Skin epidermis (tissue), 12 donors: Measurements from ENCODE around the gene RGL1.
A peak's percentile ranks its signal among the peaks of the same experiment; 100 is the strongest.

Source experiments
- H3K27ac ChIP-seq, 21 experiments: fragments of 200-600 bp; sonication (generic) in 11 of 21; one replicate each; pipeline ENCODE4 v1.5.0; 2020; ENCODE audit warnings: mild to moderate bottlenecking in 3 of 21, inconsistent platforms in 2 of 21, moderate library complexity in 2 of 21
- H3K4me3 ChIP-seq, 7 experiments: fragments of 200-600 bp; sonication (generic) in 2 of 7; one replicate each; pipeline ENCODE4 v1.5.0; 2020; ENCODE audit warnings: inconsistent platforms in 2 of 7, mild to moderate bottlenecking in 2 of 7, moderate library complexity in 1 of 7

RGL1 gene

DNA sequence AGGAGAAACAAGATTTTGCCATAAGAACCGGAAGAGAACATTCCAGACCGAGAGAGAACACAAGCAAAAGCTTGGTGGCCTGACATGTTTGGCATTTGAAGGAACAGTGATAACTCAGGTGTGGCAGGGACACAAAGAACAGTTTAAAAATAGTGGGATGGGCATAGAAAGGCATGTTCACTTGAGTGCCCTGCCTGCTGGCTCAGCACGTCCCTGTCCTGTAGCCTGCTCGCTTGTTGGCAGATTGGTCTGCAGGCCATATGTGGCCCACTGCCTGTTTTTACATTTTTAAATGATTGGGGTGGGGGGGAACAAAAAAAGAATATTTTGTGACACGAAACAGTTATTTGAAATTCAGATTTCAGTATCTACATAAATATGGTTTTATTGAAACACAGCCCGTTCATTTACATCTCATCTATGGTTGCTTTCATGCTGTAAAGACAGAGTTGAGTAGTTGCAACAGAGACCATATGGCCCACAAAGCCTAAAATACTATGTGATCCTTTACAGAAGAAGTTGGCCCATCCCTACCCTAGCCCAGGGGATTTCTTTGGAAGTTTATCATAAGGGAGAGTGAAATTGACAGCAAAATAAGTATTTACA lies 100.7 kb downstream of the RGL1 start:
- Histone ChIP-seq H3K4me3 (no peak overlapping the region), H3K27ac (no peak overlapping the region)

DNA sequence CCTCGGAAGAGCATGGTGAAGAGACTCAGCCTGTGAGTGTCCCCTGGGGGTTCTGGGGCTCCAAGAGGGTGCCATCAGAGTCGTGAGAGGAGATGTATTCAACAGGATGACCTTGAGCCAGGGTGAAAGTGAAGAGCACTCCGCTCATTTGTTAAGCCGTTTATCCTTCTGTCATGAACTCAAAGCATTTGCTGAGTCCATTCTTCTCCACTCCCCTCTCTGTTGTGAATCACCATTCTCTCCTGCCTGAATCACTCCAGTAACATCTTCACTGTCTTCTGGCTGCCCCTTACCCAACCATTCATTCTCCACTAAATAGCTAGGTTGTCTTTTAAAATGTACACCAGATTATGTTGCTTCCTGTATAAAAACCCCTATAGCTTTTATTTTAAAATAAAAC lies 102.2 kb downstream of the RGL1 start:
- Histone ChIP-seq H3K27ac (no peak overlapping the region), H3K4me3 (no peak overlapping the region)

DNA sequence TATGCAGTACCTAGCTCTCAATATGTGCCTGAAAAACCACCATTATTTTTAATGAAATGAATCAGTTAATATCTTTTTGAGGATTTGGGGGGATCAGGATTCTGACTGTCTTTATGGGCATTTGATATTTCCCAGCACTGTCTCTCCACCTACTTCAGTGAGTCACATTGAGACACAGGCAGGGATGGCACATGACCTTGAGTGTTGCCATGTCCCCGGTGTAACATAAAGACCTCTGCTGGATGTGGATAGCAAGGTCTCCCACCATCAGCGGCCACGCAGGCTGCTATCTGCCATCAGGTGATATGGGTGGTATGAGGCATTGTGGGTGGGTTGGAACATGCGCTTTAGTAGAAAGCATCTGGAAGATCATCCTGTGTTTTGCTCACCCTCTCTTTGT lies 103.2 kb downstream of the RGL1 start:
- Histone ChIP-seq H3K27ac (no peak overlapping the region), H3K4me3 (no peak overlapping the region)

DNA sequence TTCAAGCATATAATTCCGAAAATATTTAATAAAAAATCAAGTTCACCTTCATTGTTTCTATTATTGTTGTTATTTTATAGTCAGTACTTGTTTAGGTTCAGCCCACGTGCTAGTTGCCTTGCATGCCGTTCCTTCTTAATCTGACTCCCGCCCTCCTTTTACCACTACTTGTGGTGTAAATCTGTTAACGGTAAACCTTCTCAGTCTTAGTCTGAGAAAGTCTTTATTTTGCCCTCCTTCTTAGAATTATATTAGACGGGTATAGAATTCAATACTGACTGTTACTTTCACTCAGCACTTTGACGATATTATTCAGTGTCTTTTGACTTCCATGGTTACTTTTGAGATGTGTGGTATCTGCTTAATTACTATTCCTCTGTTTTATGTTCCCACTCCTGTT lies 104.8 kb downstream of the RGL1 start:
- no peak overlapping the region for H3K4me3 ChIP-seq
- peak overlapping the region in 1 of 21 experiments; percentile 56 for H3K27ac ChIP-seq

DNA sequence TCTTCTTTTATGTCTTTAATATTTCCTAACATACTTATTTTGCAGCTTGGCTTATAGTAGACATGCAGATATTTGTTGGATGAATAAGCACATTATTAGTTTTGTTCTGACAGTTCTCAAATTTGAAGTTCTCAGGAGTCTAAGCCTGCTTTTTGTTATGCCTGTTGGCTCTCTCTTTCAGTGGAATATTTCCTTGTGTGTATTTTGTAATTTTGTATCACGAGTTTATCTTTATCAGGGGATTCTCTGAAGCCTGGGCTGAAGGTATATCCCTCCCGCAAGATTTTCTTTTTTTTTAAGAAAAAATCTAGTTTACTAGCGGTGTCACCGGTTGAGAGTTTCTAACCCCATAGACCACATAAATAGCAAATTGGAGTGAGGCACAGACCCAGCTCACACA lies 105.9 kb downstream of the RGL1 start:
- Histone ChIP-seq H3K27ac (peak overlapping the region in 6 of 21 experiments; percentile 6 to 56 (median 34)), H3K4me3 (no peak overlapping the region)

DNA sequence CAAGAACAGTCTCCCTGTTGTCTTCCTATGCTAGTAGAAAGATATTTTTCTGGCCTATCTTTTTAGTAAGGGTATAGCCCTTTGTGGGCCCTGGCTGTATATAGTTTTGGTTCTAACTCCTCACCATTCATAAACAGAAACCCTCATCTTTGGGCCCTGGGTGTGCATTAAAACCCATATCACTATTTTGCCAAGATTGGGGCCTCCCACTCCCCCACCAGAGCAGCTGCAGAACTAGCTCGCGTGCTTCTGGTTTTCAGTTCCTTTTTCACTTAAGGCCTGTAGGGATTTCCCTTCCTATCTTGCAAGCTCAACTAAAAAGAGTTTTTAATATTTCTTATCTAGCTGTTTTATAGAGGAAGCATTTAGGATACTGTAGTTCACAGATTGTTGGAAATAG lies 106.4 kb downstream of the RGL1 start:
- H3K4me3 ChIP-seq, result no peak overlapping the region
- H3K27ac ChIP-seq, result peak overlapping the region in 6 of 21 experiments; percentile 6 to 56 (median 34)

DNA sequence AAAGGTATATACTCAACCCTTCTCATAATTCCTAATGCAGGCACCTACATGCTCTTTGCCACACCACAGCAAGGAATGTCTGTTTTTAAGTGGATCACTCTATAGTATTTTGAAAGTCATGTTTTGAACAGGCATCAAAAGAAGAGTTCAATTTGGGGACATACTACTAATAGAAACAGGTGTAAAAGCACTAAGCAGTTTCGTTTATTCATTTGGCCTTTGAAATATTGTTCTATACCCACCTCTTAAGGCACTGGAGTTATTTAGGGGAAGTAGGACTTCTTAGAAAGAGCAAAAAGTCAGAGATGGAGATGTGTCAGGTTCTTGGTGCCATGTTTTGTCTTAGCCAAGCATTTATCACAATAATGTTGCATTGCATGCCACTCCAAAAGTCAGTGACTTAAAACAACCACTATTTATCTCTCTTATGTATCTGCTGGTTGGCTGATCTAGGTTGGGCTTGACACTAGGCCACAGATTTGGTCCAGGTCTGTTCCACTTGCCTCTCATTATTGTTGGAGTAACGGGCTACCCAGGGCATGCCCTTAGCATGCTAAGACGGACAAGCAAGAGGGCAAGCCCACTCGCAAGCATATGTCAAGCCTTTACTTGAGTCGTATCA lies 107.5 kb downstream of the RGL1 start:
- Histone ChIP-seq H3K27ac (peak overlapping the region in 2 of 21 experiments; percentile 25 to 56), H3K4me3 (no peak overlapping the region)

DNA sequence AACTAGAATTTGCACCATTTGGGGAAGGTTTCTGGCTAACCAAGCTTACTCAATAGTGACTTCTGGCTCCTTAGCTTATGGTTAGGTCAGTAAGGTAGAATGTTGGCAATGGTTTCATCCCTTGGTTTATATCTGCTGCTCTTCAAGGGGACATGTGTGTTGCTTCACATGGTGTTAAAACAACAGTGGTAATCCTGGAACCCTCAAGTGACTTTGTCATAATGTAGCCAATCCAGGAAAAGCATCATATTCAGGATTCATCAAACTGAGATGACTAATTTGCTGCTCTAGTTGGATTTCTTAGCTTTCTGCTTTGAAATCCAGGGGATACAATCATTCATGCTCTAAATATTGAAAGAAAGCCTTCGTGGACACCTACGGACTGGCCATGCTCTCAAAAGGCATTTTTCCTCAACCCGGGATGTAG lies 108.7 kb downstream of the RGL1 start:
- Histone ChIP-seq H3K27ac (no peak overlapping the region), H3K4me3 (no peak overlapping the region)

DNA sequence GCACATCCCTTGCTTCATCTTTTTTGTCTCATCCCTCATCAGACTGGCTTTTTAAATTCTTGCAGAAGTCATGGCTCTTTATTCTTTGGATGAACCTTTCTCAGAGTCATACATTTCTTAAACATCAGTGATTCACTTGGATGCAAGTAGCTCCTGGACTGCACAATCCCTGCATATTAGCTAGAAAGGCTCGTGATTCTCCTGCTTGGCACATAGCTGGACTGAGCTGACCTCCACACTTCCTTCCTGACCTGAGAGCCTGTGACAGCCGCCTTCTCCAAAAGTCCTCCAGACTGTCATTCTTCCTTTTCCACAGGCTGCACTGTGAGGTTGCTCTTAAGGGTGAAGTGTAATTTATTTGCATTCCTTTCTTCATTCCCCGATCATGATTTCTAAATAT lies 109.4 kb downstream of the RGL1 start:
- no peak overlapping the region for H3K27ac ChIP-seq
- H3K4me3 ChIP-seq, result no peak overlapping the region

DNA sequence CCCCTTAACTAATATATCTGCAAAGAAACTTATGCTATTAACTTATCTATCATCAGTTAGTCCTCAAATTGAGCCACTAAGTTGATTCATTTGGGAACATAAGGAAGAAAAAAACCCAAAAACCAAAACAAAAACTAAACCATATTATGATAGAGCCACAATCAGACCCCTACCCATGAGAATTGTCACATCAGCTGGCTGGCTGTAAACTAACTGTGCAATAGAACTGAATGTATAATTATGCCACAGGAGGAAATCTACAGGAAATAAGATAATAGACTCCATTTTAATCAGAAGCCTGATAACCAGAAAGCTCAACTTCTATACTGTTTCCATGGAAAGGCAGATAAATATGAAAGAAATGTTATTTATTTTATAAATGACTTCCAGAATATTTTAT lies 110.0 kb downstream of the RGL1 start:
- H3K27ac ChIP-seq, result no peak overlapping the region
- H3K4me3 ChIP-seq, result no peak overlapping the region

DNA sequence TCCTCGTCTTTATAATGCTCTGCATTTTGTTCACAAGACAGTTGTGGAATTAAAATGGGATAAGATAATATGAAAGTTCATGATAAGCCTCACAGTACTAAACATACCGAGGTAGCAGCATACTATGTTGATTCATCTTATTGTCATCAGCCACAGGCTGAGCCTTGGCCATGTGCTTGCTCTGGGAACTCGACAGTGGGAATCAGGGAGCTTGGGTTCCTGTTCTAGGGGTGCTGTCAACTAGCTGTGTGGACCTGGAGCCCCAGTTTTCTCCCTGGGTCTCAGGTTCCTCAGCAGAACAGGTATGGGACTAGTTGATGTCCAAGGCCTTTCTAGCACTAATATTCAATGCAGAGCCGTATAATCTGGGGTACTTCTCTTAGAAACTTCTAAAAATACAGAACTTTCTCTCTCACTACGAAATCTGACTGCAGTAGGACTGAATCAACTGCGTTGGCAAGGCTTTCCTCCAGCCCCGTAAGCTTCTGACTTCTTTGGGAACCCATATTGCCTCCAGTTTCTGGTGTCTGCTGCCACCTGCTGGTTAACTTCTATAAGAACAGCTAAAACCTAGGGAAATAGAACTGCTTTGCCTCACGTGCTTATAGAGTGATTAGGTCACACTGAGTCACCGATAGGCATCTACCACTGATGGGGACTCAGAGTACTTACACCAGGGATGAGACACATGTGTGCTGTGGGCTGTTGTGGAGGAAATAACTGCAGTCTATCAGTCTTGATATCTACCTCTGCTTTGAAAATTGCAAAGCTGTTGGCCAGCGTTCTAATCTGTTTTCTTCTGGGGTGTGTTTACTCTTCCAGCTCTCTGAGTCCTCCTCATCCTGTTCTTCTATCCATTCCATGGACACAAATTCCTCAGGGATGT lies 110.9 kb downstream of the RGL1 start:
- no peak overlapping the region for H3K4me3 ChIP-seq
- peak overlapping the region in 11 of 21 experiments; percentile 5 to 72 (median 64) for H3K27ac ChIP-seq

DNA sequence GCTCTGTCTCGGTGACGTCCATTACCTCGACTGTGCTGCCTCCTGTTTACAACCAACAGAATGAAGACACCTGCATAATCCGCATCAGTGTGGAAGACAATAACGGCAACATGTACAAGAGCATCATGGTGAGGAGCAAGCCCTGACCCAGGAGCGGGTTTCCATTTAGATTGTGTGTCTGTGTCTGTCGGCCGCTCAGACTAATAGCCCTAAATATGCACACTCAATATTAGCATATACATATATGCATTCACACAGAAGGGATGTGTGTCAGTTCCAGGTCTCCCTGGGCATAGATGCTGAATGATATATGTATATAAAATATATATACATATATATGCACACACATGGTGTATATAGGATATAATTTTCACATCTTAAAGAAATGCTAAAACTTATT lies 111.7 kb downstream of the RGL1 start:
- no peak overlapping the region for H3K4me3 ChIP-seq
- H3K27ac ChIP-seq, result no peak overlapping the region

DNA sequence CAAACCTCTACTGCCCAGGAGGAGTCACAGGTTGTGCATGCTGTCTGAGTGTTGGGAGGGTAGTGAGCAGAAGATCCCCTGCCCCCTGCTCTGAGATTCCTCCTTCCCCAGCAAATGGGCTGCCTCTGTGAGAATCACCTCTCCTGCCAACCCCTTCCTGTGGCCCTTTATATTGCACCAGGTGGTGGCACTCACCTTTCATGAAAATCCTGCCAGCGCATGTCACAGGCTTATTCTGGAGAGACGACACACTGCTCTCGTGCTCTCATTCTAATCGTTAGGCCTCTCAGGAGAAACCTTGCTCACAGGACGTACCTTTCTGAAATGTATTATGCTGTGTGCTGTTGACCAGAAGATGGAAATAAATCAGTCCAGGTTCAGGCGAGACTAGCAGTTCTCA lies 113.7 kb downstream of the RGL1 start:
- no peak overlapping the region for H3K4me3 ChIP-seq
- no peak overlapping the region for H3K27ac ChIP-seq

DNA sequence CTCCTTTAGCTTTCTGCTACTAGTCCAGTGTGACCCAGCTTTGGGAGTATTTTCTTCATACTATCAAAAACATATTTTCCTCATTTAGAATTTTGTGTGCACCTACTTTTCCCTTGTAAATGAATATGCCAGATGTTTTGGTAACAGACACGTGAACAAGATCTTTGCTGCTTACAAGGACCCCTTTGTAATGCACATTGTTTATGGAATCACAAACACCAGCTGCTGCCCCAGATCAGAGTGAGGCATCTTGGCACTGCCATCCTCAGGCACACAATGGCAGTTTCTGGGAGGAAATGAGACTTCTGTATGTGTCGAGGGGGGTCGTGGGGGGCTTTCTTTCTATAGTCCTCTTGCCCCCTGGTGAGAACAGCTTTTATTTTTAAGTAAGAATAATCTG lies 115.7 kb downstream of the RGL1 start:
- H3K27ac ChIP-seq, result no peak overlapping the region
- H3K4me3 ChIP-seq, result no peak overlapping the region

DNA sequence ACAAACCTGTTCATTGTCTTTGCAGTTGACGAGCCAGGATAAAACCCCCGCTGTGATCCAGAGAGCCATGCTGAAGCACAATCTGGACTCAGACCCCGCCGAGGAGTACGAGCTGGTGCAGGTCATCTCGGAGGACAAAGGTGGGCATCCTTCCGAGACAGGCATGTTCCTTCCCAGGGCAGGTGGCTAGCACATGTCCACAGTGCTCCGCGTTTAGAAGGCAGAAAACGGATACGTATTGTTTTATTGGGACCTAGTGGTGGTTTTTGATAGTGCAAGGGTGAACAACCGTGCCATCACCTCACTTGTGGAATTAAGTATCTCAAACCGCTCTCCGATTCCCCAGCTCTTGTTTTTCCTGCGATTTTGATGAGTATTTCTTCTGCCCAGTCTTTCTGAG lies 117.3 kb downstream of the RGL1 start:
- H3K27ac ChIP-seq, result no peak overlapping the region

DNA sequence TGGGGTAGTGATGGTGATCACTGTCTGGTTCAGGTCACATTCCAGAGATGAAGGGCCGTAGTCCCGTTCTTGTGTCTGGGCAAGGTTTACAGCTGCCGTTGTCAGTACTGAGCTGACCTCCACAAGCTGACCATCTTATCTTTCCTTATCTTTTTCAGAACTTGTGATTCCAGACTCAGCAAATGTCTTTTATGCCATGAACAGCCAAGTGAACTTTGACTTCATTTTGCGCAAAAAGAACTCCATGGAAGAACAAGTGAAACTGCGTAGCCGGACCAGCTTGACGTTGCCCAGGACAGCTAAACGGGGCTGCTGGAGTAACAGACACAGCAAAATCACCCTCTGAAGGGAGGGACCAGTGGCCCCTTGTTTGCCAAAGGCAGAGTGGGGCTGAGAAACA lies 121.0 kb downstream of the RGL1 start:
- Histone ChIP-seq H3K4me3 (no peak overlapping the region), H3K27ac (no peak overlapping the region)

More for the DNA sequence above, 117.3 kb downstream of the RGL1 start:
- no peak overlapping the region for H3K4me3 ChIP-seq

DNA sequence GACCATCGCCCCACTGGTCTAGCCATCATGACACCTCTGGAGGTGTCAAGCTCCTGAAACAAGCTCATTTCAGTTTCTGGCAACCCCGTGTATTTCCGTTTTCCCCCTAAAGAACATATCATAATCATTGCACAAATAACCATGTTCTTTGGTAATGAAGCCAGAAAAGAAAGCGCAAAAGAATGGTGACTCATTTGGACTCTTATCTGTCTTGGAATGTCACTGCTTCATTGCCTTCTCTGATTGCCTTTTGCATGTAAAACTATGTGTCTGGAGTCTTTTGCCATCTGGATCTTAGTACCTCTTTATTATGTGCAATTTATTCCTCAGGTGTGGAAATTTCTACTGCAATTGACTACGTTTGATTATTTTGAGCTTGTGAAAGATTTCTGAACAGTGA lies 122.1 kb downstream of the RGL1 start:
- Histone ChIP-seq H3K27ac (no peak overlapping the region), H3K4me3 (no peak overlapping the region)

DNA sequence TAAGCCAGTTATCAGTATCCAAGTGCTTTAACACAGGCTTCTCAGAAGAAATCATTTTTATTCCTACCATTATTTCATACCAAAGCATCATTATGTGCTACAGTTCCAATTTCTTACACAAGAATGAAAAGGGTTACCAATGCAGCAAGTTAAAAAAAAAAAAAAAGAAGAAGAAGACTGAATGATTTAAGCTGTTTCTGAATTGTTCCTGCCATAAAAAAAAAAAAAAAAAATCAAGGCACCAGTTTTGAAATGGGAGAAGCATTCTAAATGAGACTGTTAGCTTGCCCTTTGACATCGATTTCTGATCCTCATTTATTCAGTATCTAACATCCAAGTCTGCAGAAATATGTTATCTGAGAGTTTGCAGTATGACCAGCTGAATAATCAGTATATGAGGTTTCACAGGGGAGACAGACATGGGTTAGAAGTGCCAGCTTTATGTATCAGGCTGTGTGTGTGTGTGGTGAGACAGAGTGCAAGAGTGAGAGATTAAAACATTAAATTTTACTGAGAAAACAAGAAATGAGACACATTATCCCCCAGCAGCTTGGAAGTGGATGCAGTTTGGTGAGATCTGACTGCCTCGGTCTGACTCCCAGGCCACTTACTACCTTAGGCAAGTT lies 126.8 kb downstream of the RGL1 start:
- Histone ChIP-seq H3K4me3 (no peak overlapping the region), H3K27ac (no peak overlapping the region)

DNA sequence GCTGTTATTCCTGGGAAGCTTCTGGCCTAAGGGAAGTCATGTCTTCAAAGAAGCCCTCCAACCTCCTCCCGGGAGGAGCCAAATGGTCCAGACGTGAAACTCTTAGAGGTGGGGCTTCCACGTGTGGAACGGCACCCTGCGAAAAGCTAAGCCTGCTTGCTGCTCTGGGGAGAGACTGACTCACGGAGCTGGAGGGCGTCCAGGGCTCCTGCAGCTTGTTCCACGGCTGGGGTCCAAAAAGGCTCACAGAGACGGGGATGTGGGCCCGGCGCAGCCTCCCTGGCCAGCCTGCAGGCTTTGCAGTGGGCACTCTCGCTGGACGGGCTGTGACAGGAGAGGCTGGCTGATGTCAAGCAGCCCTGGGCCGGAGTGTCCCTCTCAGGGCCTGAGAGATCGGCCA lies 127.5 kb downstream of the RGL1 start:
- H3K27ac ChIP-seq, result peak overlapping the region in 2 of 21 experiments; percentile 8 to 36
- H3K4me3 ChIP-seq, result no peak overlapping the region

DNA sequence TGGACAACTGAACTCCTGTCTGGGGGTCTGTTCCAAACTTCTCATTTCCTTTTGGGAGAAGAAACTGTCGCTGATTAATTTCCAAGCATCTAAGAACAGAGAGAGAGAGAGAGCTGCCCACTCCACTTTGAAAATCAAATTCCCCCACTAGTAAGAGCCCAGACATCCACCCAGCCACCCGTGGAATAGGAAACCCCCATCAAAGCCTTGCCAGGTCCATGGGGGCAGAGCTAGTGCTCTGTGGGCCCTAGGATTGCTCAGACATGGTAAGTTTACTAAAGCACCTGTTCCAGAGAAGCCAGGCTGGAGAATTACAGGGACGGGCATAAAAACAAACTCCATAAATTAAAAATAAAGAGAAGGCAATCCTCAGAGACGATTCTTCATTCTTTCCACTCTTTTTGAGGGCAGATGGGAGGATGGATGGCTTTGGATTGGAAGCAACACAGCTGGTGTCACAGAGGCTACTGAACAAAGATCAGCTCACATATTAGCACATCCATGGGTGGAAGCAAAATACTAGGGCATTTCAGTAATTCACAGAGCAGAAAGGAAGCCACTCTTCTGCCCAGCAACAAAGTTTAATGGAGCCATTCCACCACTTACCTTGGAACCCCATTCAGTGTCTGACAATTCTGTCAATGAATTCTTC lies 128.7 kb downstream of the RGL1 start:
- Histone ChIP-seq H3K4me3 (no peak overlapping the region), H3K27ac (no peak overlapping the region)
